Testis (tissue), 3 donors: ENCODE data around the gene CAPZB. TPM values are rescaled to one million over a fixed set of nuclear protein-coding genes. Genes with fewer than 3 reads are reported as not detected.

Experiments used
- DNase-seq: peaks from one replicate; pipeline ENCODE4 v3.0.0-alpha.2; 2019
- H3K27ac ChIP-seq, 2 donors: fragments of 200-600 bp; sonication (generic); one replicate each; pipeline ENCODE4 v1.5.1; 2019
- H3K27me3 ChIP-seq: fragments of 200-600 bp; sonication (generic); one replicate; pipeline ENCODE4 v1.5.1; 2019
- H3K36me3 ChIP-seq: fragments of 200-600 bp; sonication (generic); one replicate; pipeline ENCODE4 v1.5.1; 2017; ENCODE audit warnings: low read depth; ENCODE audit errors: missing control alignments
- H3K4me1 ChIP-seq: fragments of 200-600 bp; sonication (generic); one replicate; pipeline ENCODE4 v1.5.1; 2019
- H3K4me3 ChIP-seq, 2 donors: fragments of 200-600 bp; sonication (generic); one replicate each; pipeline ENCODE4 v1.5.1; 2017 to 2019
- H3K9me3 ChIP-seq: fragments of 200-600 bp; sonication (generic); one replicate; pipeline ENCODE4 v1.5.1; 2017
- CTCF ChIP-seq, 3 experiments: fragments of 450-650 bp in 2 of 3; fragments of 200-600 bp in 1 of 3; sonication (generic) in 1 of 3; IDR thresholded peaks; one replicate each; pipeline ENCODE4 v1.5.1; 2016 to 2019; ENCODE audit warnings: antibody characterized with exemption in 3 of 3, mild to moderate bottlenecking in 2 of 3, moderate library complexity in 1 of 3
- POLR2A ChIP-seq: fragments of 450-650 bp; IDR thresholded peaks from one replicate; pipeline ENCODE4 v1.6.1; 2017; ENCODE audit warnings: antibody characterized with exemption, mild to moderate bottlenecking, moderate library complexity
- WGBS, 2 donors: methylation state at CpG; one replicate each; pipeline ENCODE4 v1.1.5; 2018; 5-methylcytosine and 5-hydroxymethylcytosine counted together
- intact Hi-C: fragments of 100-400 bp; cut with DNase I; formaldehyde crosslinking; loops from one replicate; pipeline ENCODE4 v1.15.1; 2023; ENCODE audit warnings: low total_unique reads
- polyA plus RNA-seq: library from polyadenylated mRNA; stranded (reverse); fragments of 350-450 nt; fragmentation: Illumina TruSeq; extraction: RNeasy Lipid Tissue Mini Kit (QIAGEN cat#74804); gene quantifications from one replicate; pipeline ENCODE4 v1.2.3, GENCODE V29; 2014; ENCODE audit warnings: low read depth, low replicate concordance; ENCODE audit not compliant: insufficient read depth
- total RNA-seq, 2 donors: library from RNA; depleted of rRNA; stranded (reverse); fragments of >200 nt; gene quantifications; one replicate each; pipeline ENCODE4 v1.2.3, GENCODE V29; 2016

CAPZB gene
- total and polyA plus RNA-seq, 3 donors from 2014 or later = 147 to 502 (median 207) TPM

- no peak overlapping the region for H3K27ac ChIP-seq
- no peak for DNase-seq
- no peak overlapping the region for H3K4me3 ChIP-seq
- peaks cover 22% of the 10 kb centered on the region for H3K4me1 ChIP-seq
- no peak for TF ChIP-seq CTCF (IDR thresholded peaks at IDR 0.05)
- TF ChIP-seq POLR2A = no peak
- no peaks in the 10 kb centered on the region for H3K27me3 ChIP-seq
- WGBS, 2 donors = 94% methylated on average over 17 of the region's 17 CpGs
- H3K9me3 ChIP-seq = no peaks in the 10 kb centered on the region
- no peaks in the 10 kb centered on the region for H3K36me3 ChIP-seq
- intact Hi-C loops = no loop called here
Measured at GRCh38 chr1:19377812-19378718, 107.3 kb downstream of the CAPZB start.

- intact Hi-C loops = no loop called here
- Histone ChIP-seq H3K4me1 (peaks cover 30% of the 10 kb centered on the region), H3K4me3 (no peak overlapping the region), H3K27ac (no peak overlapping the region), H3K36me3 (no peaks in the 10 kb centered on the region), H3K9me3 (no peaks in the 10 kb centered on the region), H3K27me3 (no peaks in the 10 kb centered on the region)
- WGBS, 2 donors = 97 to 98% methylated on average over 3 to 7 of the region's 7 CpGs
- TF ChIP-seq CTCF (IDR thresholded peaks at IDR 0.05) (no peak), POLR2A (no peak)
- no peak for DNase-seq
Measured at GRCh38 chr1:19376428-19377372, 108.6 kb downstream of the CAPZB start.

- H3K27ac ChIP-seq = peak overlapping the region in 1 of 2 donors; percentile 43
- no peak overlapping the region for H3K4me3 ChIP-seq
- DNase-seq = no peak
- H3K9me3 ChIP-seq = no peaks in the 10 kb centered on the region
- H3K36me3 ChIP-seq = no peaks in the 10 kb centered on the region
- intact Hi-C loops = no loop called here
- H3K4me1 ChIP-seq = peaks cover 36% of the 10 kb centered on the region
- TF ChIP-seq CTCF (IDR thresholded peaks at IDR 0.05) (no peak), POLR2A (no peak)
- no peaks in the 10 kb centered on the region for H3K27me3 ChIP-seq
- 72 to 76% methylated on average over 6 of the region's 6 CpGs for WGBS, 2 donors
Measured at GRCh38 chr1:19375631-19376400, 109.5 kb downstream of the CAPZB start.

- DNase-seq = no peak
- TF ChIP-seq CTCF (IDR thresholded peaks at IDR 0.05) (no peak), POLR2A (no peak)
- WGBS, 2 donors = 63 to 73% methylated on average over 8 of the region's 8 CpGs
- no peak overlapping the region for H3K4me3 ChIP-seq
- peak overlapping the region in 1 of 2 donors; percentile 61 for H3K27ac ChIP-seq
- intact Hi-C loops = no loop called here
- H3K4me1 ChIP-seq = peaks cover 41% of the 10 kb centered on the region
- no peaks in the 10 kb centered on the region for H3K36me3 ChIP-seq
- no peaks in the 10 kb centered on the region for H3K27me3 ChIP-seq
- no peaks in the 10 kb centered on the region for H3K9me3 ChIP-seq
Measured at GRCh38 chr1:19374926-19375325, 110.4 kb downstream of the CAPZB start.
